Retinal pigment epithelial cell (primary cell): Measurements from ENCODE around the gene C12orf75.
A peak's percentile ranks its signal among the peaks of the same experiment; 100 is the strongest.

Experiments
- DNase-seq: peaks from one replicate; pipeline ENCODE4 v3.0.0-alpha.2; 2010; ENCODE audit warnings: low read depth
- H3K4me3 ChIP-seq: 2 replicates; pipeline ENCODE4 v1.5.1; 2011; ENCODE audit warnings: mild to moderate bottlenecking, low read length, control low read depth, moderate library complexity
- TF ChIP-seq, protein P1 (sequence below): conservative IDR thresholded peaks from 2 replicates; pipeline ENCODE4 v1.5.1; 2011; ENCODE audit warnings: low read depth, low read length, control low read depth, inconsistent platforms

Gene C12orf75

GRCh38 chr12:105330283-105330930 is at the start of gene C12orf75:
Gene C12orf75, plus strand, starts transcription at chr12:105330691. Its CDS starts 201 bp downstream, at chr12:105330892.
- TF ChIP-seq, protein P1, sequence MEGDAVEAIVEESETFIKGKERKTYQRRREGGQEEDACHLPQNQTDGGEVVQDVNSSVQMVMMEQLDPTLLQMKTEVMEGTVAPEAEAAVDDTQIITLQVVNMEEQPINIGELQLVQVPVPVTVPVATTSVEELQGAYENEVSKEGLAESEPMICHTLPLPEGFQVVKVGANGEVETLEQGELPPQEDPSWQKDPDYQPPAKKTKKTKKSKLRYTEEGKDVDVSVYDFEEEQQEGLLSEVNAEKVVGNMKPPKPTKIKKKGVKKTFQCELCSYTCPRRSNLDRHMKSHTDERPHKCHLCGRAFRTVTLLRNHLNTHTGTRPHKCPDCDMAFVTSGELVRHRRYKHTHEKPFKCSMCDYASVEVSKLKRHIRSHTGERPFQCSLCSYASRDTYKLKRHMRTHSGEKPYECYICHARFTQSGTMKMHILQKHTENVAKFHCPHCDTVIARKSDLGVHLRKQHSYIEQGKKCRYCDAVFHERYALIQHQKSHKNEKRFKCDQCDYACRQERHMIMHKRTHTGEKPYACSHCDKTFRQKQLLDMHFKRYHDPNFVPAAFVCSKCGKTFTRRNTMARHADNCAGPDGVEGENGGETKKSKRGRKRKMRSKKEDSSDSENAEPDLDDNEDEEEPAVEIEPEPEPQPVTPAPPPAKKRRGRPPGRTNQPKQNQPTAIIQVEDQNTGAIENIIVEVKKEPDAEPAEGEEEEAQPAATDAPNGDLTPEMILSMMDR, result no peak
- peak within 1 kb of the TSS; percentile 65 for H3K4me3 ChIP-seq
- DNase-seq, result no peak

DNA sequence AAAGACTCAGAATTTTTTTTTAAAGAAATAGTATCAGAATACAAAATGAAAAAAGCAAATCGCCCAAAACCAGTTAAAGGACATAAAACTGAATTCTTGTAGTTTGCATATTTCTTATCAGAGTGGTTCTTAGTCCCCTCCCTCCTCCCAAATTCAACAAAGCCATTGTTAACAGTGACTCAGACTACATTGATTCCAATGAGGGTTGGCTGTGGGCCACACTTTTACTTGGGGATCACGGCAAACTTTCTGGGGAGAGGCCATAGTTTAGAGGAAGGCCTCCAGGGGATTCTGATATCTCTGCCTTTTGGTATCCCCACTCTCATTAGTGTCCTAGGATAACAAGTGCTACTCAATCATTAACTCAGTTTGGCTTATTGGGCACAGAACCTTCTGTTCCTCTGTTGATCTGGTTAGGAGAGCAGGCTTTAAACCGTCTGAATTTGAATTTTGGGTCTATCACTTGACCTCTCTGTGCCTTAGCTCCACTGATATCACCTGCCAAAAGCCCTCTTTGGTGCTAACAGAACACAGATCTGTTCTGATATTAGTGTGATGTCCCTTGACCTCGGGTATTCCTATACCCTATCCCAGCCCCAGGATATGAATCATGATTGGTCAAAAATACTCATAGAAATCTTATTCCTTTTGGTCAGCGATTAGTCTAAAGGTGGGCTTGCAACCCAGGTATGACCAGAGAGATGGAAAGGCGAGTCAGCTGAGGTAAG is 49.4 kb upstream of the C12orf75 start:
- no peak overlapping the region for H3K4me3 ChIP-seq
- no peak for DNase-seq

GRCh38 chr12:105281694-105282049 is 48.8 kb upstream of the C12orf75 start:
- H3K4me3 ChIP-seq, result no peak overlapping the region
- DNase-seq, result no peak
- TF ChIP-seq, protein P1, result no peak

More for the DNA sequence above, 49.4 kb upstream of the C12orf75 start:
- TF ChIP-seq, protein P1, result no peak

GRCh38 chr12:105285378-105285777 is 45.1 kb upstream of the C12orf75 start:
- TF ChIP-seq, protein P1, result no peak
- no peak for DNase-seq
- no peak overlapping the region for H3K4me3 ChIP-seq

- TF ChIP-seq, protein P1, result no peak
- DNase-seq, result no peak
- no peak overlapping the region for H3K4me3 ChIP-seq
Measured at GRCh38 chr12:105287408-105287807, 43.1 kb upstream of the C12orf75 start.

DNA sequence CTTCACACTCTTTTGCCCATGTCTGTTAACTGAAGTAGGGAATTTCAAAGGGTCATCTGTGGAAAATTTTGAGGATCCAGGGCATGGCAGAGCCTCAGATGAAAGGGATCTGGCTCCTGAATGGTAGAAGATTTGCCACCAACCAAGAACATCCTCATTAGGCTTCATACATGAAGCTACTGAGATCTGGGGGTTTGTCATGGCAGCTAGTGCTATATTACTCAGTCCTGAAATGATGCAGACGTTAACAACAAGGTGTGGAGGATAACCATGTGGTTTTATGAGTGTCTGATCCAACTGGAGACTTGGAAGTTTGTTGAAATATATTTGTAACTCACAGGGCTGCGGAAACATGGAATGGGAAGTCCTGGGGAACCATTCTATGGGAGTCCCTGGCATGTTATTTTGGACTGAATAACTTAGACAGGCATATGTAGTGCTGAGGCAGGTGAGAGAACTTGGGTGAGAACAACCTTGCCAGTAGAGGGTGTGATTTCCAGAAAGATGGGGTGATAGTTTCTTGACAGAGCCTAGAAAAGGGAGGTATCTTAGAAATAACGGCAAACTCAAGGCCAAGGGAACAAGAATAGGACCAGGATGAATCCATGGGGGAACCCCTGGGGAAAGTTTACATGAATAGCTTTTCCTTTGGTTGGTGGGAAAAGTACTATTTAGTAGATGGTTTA is 42.0 kb upstream of the C12orf75 start:
- no peak overlapping the region for H3K4me3 ChIP-seq

More for the DNA sequence above, 42.0 kb upstream of the C12orf75 start:
- TF ChIP-seq, protein P1, result no peak
- no peak for DNase-seq
